Ramos (cell line): ENCODE data around the gene SDK2.

Source experiments
- in situ Hi-C: fragments of 300-500 bp; cut with MboI; formaldehyde crosslinking; loops from one replicate; pipeline ENCODE4 v1.14.3; 2022; ENCODE audit warnings: low sequenced_read_pairs; ENCODE audit not compliant: unreplicated experiment

SDK2 gene

GRCh38 chr17:73613271-73614233 is 30.7 kb downstream of the SDK2 start:
- in situ Hi-C loops, result no loop called here

GRCh38 chr17:73612031-73612472 is 32.2 kb downstream of the SDK2 start:
- in situ Hi-C loops, result no loop called here

GRCh38 chr17:73611630-73612029 is 32.6 kb downstream of the SDK2 start:
- in situ Hi-C loops, result no loop called here

- in situ Hi-C loops, result no loop called here
Measured at GRCh38 chr17:73610331-73610911, 33.8 kb downstream of the SDK2 start.

- in situ Hi-C loops, result no loop called here
Measured at GRCh38 chr17:73609758-73610157, 34.5 kb downstream of the SDK2 start.

- in situ Hi-C loops, result no loop called here
Measured at GRCh38 chr17:73609060-73609459, 35.2 kb downstream of the SDK2 start.

- in situ Hi-C loops, result no loop called here
Measured at GRCh38 chr17:73605444-73605843, 38.8 kb downstream of the SDK2 start.

GRCh38 chr17:73604476-73604875 is 39.8 kb downstream of the SDK2 start:
- in situ Hi-C loops, result no loop called here

- in situ Hi-C loops, result no loop called here
Measured at GRCh38 chr17:73603971-73604370, 40.3 kb downstream of the SDK2 start.

- in situ Hi-C loops, result no loop called here
Measured at GRCh38 chr17:73600103-73600871, 44.0 kb downstream of the SDK2 start.

GRCh38 chr17:73599599-73599998 is 44.6 kb downstream of the SDK2 start:
- in situ Hi-C loops, result no loop called here

- in situ Hi-C loops, result no loop called here
Measured at GRCh38 chr17:73598212-73598611, 46.0 kb downstream of the SDK2 start.

GRCh38 chr17:73595931-73596330 is 48.3 kb downstream of the SDK2 start:
- in situ Hi-C loops, result no loop called here

- in situ Hi-C loops, result no loop called here
Measured at GRCh38 chr17:73595479-73595878, 48.8 kb downstream of the SDK2 start.

- in situ Hi-C loops, result no loop called here
Measured at GRCh38 chr17:73595068-73595467, 49.2 kb downstream of the SDK2 start.

GRCh38 chr17:73594598-73594997 is 49.6 kb downstream of the SDK2 start:
- in situ Hi-C loops, result no loop called here

- in situ Hi-C loops, result no loop called here
Measured at GRCh38 chr17:73594025-73594424, 50.2 kb downstream of the SDK2 start.

- in situ Hi-C loops, result no loop called here
Measured at GRCh38 chr17:73593249-73593965, 50.8 kb downstream of the SDK2 start.

- in situ Hi-C loops, result no loop called here
Measured at GRCh38 chr17:73592501-73592961, 51.7 kb downstream of the SDK2 start.

GRCh38 chr17:73592079-73592415 is 52.2 kb downstream of the SDK2 start:
- in situ Hi-C loops, result no loop called here
